Left lung (tissue), 10 donors: ENCODE measurements around the gene REEP1. TPM values are rescaled to one million over a fixed set of nuclear protein-coding genes. Genes with fewer than 3 reads are reported as not detected.
A peak's percentile ranks its signal among the peaks of the same experiment; 100 is the strongest.

ENCODE experiments used
- ATAC-seq: fragments of 200-7000 bp; cut with Tn5 transposase; one replicate; pipeline ENCODE4 v1.9.1; 2020; ENCODE audit warnings: moderate library complexity
- DNase-seq, 4 donors: peaks; one replicate each; pipeline ENCODE4 v3.0.0-alpha.2; 2013 to 2020
- H3K27ac ChIP-seq, 2 donors: fragments of 200-600 bp; sonication (generic) in 1 of 2; one replicate each; pipeline versions ENCODE4 v1.5.0 to v1.8.0; 2020 to 2021
- H3K27me3 ChIP-seq, 2 donors: fragments of 200-600 bp; sonication (generic) in 1 of 2; one replicate each; pipeline versions ENCODE4 v1.5.0 to v1.8.0; 2020 to 2021
- H3K36me3 ChIP-seq, 2 donors: fragments of 200-600 bp; sonication (generic) in 1 of 2; one replicate each; pipeline versions ENCODE4 v1.5.0 to v1.8.0; 2020 to 2021
- H3K4me1 ChIP-seq, 2 donors: fragments of 200-600 bp; one replicate each; pipeline ENCODE4 v1.8.0; 2021
- H3K4me3 ChIP-seq, 2 donors: fragments of 200-600 bp; sonication (generic) in 1 of 2; one replicate each; pipeline versions ENCODE4 v1.5.0 to v1.8.0; 2020 to 2021; ENCODE audit warnings: mild to moderate bottlenecking in 1 of 2
- H3K9me3 ChIP-seq, 2 donors: fragments of 200-600 bp; sonication (generic) in 1 of 2; one replicate each; pipeline versions ENCODE4 v1.5.0 to v1.8.0; 2020 to 2021
- intact Hi-C, 2 donors: fragments of 100-400 bp; cut with DNase I; formaldehyde crosslinking; loops; one replicate each; pipeline versions ENCODE4 v1.11.2 to v1.14.2; 2022
- polyA plus RNA-seq, 6 donors: library from polyadenylated mRNA; unstranded; fragments of 120-200 nt; gene quantifications; one replicate each; pipeline ENCODE4 v1.2.1, GENCODE V29; 2013; ENCODE audit not compliant: insufficient read length in 6 of 6
- total RNA-seq, 2 donors: library from RNA; stranded (reverse); fragmentation: NEBNext Ultra II Directional; extraction: Animal tissue kit (Norgen Biotek cat#: 25700); gene quantifications; one replicate each; pipeline ENCODE4 v1.2.1, GENCODE V29; 2021
- TF ChIP-seq, protein P1 (sequence below), 2 donors: fragments of 200-600 bp; sonication (generic) in 1 of 2; IDR thresholded peaks; one replicate each; pipeline versions ENCODE4 v1.5.0 to v1.8.0; 2021; ENCODE audit warnings: antibody characterized with exemption in 2 of 2
- donor health status: DM: no; HTN: yes; CAD: no.
- donor health status: DM: no; HTN: no; CAD: no.

The REEP1 gene
- total and polyA plus RNA-seq, 8 donors = 4.8 to 19.9 (median 17.1) TPM

GRCh38 chr2:86302320-86302719, 35.1 kb downstream of the REEP1 start:
- Histone ChIP-seq H3K4me3 (no peak overlapping the region), H3K9me3 (no peaks in the 10 kb centered on the region), H3K27me3 (peaks cover 0 to 17% of the 10 kb centered on the region in 2 donors), H3K4me1 (no peaks in the 10 kb centered on the region), H3K27ac (no peak overlapping the region), H3K36me3 (no peaks in the 10 kb centered on the region)
- TF ChIP-seq, protein P1, sequence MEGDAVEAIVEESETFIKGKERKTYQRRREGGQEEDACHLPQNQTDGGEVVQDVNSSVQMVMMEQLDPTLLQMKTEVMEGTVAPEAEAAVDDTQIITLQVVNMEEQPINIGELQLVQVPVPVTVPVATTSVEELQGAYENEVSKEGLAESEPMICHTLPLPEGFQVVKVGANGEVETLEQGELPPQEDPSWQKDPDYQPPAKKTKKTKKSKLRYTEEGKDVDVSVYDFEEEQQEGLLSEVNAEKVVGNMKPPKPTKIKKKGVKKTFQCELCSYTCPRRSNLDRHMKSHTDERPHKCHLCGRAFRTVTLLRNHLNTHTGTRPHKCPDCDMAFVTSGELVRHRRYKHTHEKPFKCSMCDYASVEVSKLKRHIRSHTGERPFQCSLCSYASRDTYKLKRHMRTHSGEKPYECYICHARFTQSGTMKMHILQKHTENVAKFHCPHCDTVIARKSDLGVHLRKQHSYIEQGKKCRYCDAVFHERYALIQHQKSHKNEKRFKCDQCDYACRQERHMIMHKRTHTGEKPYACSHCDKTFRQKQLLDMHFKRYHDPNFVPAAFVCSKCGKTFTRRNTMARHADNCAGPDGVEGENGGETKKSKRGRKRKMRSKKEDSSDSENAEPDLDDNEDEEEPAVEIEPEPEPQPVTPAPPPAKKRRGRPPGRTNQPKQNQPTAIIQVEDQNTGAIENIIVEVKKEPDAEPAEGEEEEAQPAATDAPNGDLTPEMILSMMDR (IDR thresholded peaks at IDR 0.05) = no peak
- DNase-seq = no peak
- no peak for ATAC-seq
- intact Hi-C loops = no loop called here

DNA sequence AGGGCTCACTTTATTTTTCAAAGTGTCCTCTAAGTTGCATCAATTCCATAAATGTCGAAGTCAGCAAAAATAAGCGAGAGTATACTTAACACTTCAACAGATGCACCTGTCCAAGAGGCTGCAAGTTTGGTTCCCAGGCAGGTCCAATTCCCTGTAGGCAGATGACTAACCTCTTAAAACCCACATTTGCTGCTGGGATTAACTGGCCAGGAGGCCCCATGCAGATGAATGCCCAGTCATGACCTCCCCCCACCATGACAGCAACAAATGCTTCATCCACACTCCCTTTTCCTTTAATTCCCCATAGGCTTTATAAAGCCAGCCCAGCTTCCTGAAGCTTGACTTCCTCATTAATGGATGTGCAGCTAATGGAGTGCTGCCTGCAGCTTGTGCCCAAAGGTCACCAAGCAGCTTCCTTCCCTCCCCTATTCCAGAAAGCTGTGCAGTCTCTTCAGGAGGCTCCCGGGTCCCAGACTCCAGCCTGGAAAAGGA, 35.7 kb downstream of the REEP1 start:
- ATAC-seq (no peak), DNase-seq (peak in 1 of 4 donors; percentile 56)
- peaks cover 0 to 23% of the 10 kb centered on the region in 2 donors for H3K27me3 ChIP-seq
- no peaks in the 10 kb centered on the region for H3K9me3 ChIP-seq
- no peaks in the 10 kb centered on the region for H3K36me3 ChIP-seq
- H3K27ac ChIP-seq = no peak overlapping the region
- TF ChIP-seq, protein P1 (IDR thresholded peaks at IDR 0.05) = no peak
- no peaks in the 10 kb centered on the region for H3K4me1 ChIP-seq
- H3K4me3 ChIP-seq = no peak overlapping the region
- intact Hi-C loops = no loop called here

- ATAC-seq = no peak
- Histone ChIP-seq H3K9me3 (no peaks in the 10 kb centered on the region), H3K27me3 (peaks cover 0 to 24% of the 10 kb centered on the region in 2 donors), H3K4me1 (no peaks in the 10 kb centered on the region), H3K27ac (no peak overlapping the region), H3K4me3 (no peak overlapping the region), H3K36me3 (no peaks in the 10 kb centered on the region)
- intact Hi-C loops = no loop called here
- DNase-seq = no peak
- TF ChIP-seq, protein P1 (IDR thresholded peaks at IDR 0.05) = no peak
Observed at GRCh38 chr2:86301009-86301408, 36.4 kb downstream of the REEP1 start.

- DNase-seq (no peak), ATAC-seq (peak; percentile 10)
- Histone ChIP-seq H3K4me1 (no peaks in the 10 kb centered on the region), H3K36me3 (no peaks in the 10 kb centered on the region), H3K9me3 (no peaks in the 10 kb centered on the region), H3K4me3 (no peak overlapping the region), H3K27ac (no peak overlapping the region), H3K27me3 (peaks cover 0 to 24% of the 10 kb centered on the region in 2 donors)
- TF ChIP-seq, protein P1 (IDR thresholded peaks at IDR 0.05) = no peak
- intact Hi-C loops = no loop called here
Observed at GRCh38 chr2:86300496-86300895, 36.9 kb downstream of the REEP1 start.

- Histone ChIP-seq H3K4me1 (no peaks in the 10 kb centered on the region), H3K27me3 (peaks cover 0 to 24% of the 10 kb centered on the region in 2 donors), H3K36me3 (no peaks in the 10 kb centered on the region), H3K4me3 (no peak overlapping the region), H3K9me3 (no peaks in the 10 kb centered on the region), H3K27ac (no peak overlapping the region)
- peak; percentile 54 for ATAC-seq
- TF ChIP-seq, protein P1 (IDR thresholded peaks at IDR 0.05) = no peak
- DNase-seq = peak in 1 of 4 donors; percentile 65
- intact Hi-C loops = no loop called here
Observed at GRCh38 chr2:86298411-86299390, 38.7 kb downstream of the REEP1 start.
